ENCODE measurements around the gene KLF11. TPM values are rescaled to one million over a fixed set of nuclear protein-coding genes. Genes with fewer than 3 reads are reported as not detected.

The KLF11 gene
- total and polyA plus RNA-seq, 2 donors (not counting 3 experiments of a cell fraction or from before 2014, with no cell fraction given) = 10.5 to 11.3 TPM

GRCh38 chr2:10026940-10027569 lies 16.3 kb upstream of the KLF11 start:
- Histone ChIP-seq H3K27ac (ENCODE audit: insufficient read depth, low read depth, low read length) (no peak overlapping the region), H3K9me3 (replicated peaks; ENCODE audit: control insufficient read depth, insufficient read depth, low read length) (no peaks in the 10 kb centered on the region), H3K4me3 (replicated peaks in 1 of 3; ENCODE audit: insufficient read depth in 1 of 3, low read depth in 1 of 3, low read length in 3 of 3) (no peak overlapping the region), H2AFZ (ENCODE audit: low read depth, low read length) (no peak overlapping the region), H3K27me3 (ENCODE audit: control insufficient read depth in 2 of 2, insufficient read depth in 2 of 2, low read length in 2 of 2) (no peaks in the 10 kb centered on the region), H3K4me2 (ENCODE audit: insufficient read depth, low read length) (no peak overlapping the region), H3K9ac (replicated peaks; ENCODE audit: extremely low read depth, insufficient read depth, low read length) (no peak overlapping the region), H3K36me3 (ENCODE audit: control insufficient read depth in 2 of 2, extremely low read depth in 1 of 2, insufficient read depth in 2 of 2, low read length in 2 of 2) (no peaks in the 10 kb centered on the region), H3K4me1 (ENCODE audit: control insufficient read depth, extremely low read depth, insufficient read depth, low read length) (peaks cover 7% of the 10 kb centered on the region), H4K20me1 (replicated peaks; ENCODE audit: control insufficient read depth, extremely low read depth, insufficient read depth, low read length) (no peaks in the 10 kb centered on the region), H3K79me2 (ENCODE audit: control insufficient read depth, insufficient read depth, low read length) (no peaks in the 10 kb centered on the region), H3K9me1 (replicated peaks; ENCODE audit: control insufficient read depth, extremely low read depth, insufficient read depth, low read length) (no peaks in the 10 kb centered on the region)
- no TSS peak for BruUV-seq (replicated peaks)
- no peak for FAIRE-seq
- no peak for DNase-seq (ENCODE audit: low read depth, low spot score)
- intact Hi-C loops (cut with micrococcal nuclease) (loop anchor here (5.0 kb wide), 1 partner anchor 215 kb away; no protein-coding TSS in a partner anchor), dilution Hi-C loops (cut with MboI; ENCODE audit: extremely low pct_ligation_motif_present, low sequenced_read_pairs) (no loop called here)
- TF ChIP-seq GATA2 (IDR thresholded peaks at IDR 0.05; ENCODE audit: insufficient read depth, insufficient read length, low read depth, low read length) (no peak), EZH2 (IDR thresholded peaks at IDR 0.05; ENCODE audit: borderline replicate concordance, low read depth, low read length, severe bottlenecking) (no peak), MYC (IDR thresholded peaks at IDR 0.05; ENCODE audit: low read depth, low read length) (no peak)
- ChIA-PET CTCF (interaction anchor here (1.1 to 16.1 kb wide), 7 partner anchors 9 to 256 kb away, joined by 3 to 151 read pairs (median 6); no protein-coding TSS in a partner anchor), POLR2A (no interaction called here)

DNA sequence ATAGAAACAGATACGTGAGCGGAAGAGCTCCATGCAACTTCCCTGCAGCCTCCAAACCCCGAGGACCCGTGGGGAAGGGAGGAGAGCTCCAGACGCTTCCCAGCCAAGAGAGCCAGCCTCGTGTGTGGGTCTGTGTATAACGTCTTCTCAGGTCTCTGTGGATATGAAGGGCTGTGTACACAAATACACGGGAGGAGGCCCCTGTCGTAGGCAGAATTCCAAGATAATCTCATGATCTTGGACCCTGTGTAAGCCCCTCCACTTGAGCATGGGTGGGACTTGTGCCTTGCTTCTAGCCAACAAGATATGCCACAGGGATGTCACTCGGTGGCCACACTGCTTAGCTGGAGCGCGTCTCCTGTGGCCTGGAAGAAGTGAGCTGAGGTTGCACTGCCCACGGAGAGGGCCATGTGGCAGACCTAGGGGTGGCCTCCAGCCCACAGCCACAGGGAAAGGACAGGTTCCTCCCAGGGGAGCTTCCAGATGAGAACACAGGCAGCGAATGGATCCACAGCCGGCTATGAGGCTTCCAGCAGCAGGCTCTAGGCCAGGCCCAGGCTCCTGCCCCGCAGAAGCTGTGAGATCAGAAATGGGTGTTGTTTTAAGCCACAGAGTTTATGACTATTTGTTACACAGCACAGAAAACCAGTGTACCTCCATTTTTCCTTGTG lies 15.6 kb upstream of the KLF11 start:
- no peak for FAIRE-seq
- H3K9me1 ChIP-seq (replicated peaks; ENCODE audit: control insufficient read depth, extremely low read depth, insufficient read depth, low read length) = no peaks in the 10 kb centered on the region
- H3K4me3 ChIP-seq (replicated peaks in 1 of 3; ENCODE audit: insufficient read depth in 1 of 3, low read depth in 1 of 3, low read length in 3 of 3) = no peak overlapping the region
- ChIA-PET POLR2A (no interaction called here), CTCF (interaction anchor here (1.1 to 16.1 kb wide), 9 partner anchors 9 to 257 kb away, joined by 3 to 151 read pairs (median 6); no protein-coding TSS in a partner anchor)
- no peak overlapping the region for H3K4me2 ChIP-seq (ENCODE audit: insufficient read depth, low read length)
- H4K20me1 ChIP-seq (replicated peaks; ENCODE audit: control insufficient read depth, extremely low read depth, insufficient read depth, low read length) = no peaks in the 10 kb centered on the region
- H3K9me3 ChIP-seq (replicated peaks; ENCODE audit: control insufficient read depth, insufficient read depth, low read length) = no peaks in the 10 kb centered on the region
- no peaks in the 10 kb centered on the region for H3K79me2 ChIP-seq (ENCODE audit: control insufficient read depth, insufficient read depth, low read length)
- H3K27ac ChIP-seq (ENCODE audit: insufficient read depth, low read depth, low read length) = no peak overlapping the region
- TF ChIP-seq FOS (IDR thresholded peaks at IDR 0.05; ENCODE audit: borderline replicate concordance, insufficient read depth, low read length) (no peak), EZH2 (IDR thresholded peaks at IDR 0.05; ENCODE audit: borderline replicate concordance, low read depth, low read length, severe bottlenecking) (no peak), MYC (IDR thresholded peaks at IDR 0.05; ENCODE audit: low read depth, low read length) (no peak), POLR2A (IDR thresholded peaks at IDR 0.05; ENCODE audit: low read depth, low read length) (no peak), JUN (IDR thresholded peaks at IDR 0.05; ENCODE audit: borderline replicate concordance, insufficient read depth, insufficient read length, low read depth) (no peak), GATA2 (IDR thresholded peaks at IDR 0.05; ENCODE audit: insufficient read depth, insufficient read length, low read depth, low read length) (no peak), POLR2AphosphoS5 (IDR thresholded peaks at IDR 0.05; ENCODE audit: insufficient read depth, low read depth, low read length) (no peak), MAX (IDR thresholded peaks at IDR 0.05; ENCODE audit: insufficient read depth, insufficient read length) (no peak)
- TF ChIP-seq, protein P1, sequence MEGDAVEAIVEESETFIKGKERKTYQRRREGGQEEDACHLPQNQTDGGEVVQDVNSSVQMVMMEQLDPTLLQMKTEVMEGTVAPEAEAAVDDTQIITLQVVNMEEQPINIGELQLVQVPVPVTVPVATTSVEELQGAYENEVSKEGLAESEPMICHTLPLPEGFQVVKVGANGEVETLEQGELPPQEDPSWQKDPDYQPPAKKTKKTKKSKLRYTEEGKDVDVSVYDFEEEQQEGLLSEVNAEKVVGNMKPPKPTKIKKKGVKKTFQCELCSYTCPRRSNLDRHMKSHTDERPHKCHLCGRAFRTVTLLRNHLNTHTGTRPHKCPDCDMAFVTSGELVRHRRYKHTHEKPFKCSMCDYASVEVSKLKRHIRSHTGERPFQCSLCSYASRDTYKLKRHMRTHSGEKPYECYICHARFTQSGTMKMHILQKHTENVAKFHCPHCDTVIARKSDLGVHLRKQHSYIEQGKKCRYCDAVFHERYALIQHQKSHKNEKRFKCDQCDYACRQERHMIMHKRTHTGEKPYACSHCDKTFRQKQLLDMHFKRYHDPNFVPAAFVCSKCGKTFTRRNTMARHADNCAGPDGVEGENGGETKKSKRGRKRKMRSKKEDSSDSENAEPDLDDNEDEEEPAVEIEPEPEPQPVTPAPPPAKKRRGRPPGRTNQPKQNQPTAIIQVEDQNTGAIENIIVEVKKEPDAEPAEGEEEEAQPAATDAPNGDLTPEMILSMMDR (IDR thresholded peaks at IDR 0.05; ENCODE audit: extremely low read depth in 1 of 2, insufficient read depth in 1 of 2, low read depth in 1 of 2, low read length in 2 of 2) = no peak
- dilution Hi-C loops (cut with MboI; ENCODE audit: extremely low pct_ligation_motif_present, low sequenced_read_pairs) = no loop called here
- DNase-seq (ENCODE audit: low read depth, low spot score) = no peak
- H3K4me1 ChIP-seq (ENCODE audit: control insufficient read depth, extremely low read depth, insufficient read depth, low read length) = peaks cover 7% of the 10 kb centered on the region
- no peak overlapping the region for H2AFZ ChIP-seq (ENCODE audit: low read depth, low read length)
- H3K27me3 ChIP-seq (ENCODE audit: control insufficient read depth in 2 of 2, insufficient read depth in 2 of 2, low read length in 2 of 2) = no peaks in the 10 kb centered on the region
- H3K9ac ChIP-seq (replicated peaks; ENCODE audit: extremely low read depth, insufficient read depth, low read length) = no peak overlapping the region
- no peaks in the 10 kb centered on the region for H3K36me3 ChIP-seq (ENCODE audit: control insufficient read depth in 2 of 2, extremely low read depth in 1 of 2, insufficient read depth in 2 of 2, low read length in 2 of 2)
- BruUV-seq (replicated peaks) = no TSS peak
- intact Hi-C loops (cut with micrococcal nuclease) = loop anchor here (5.0 kb wide), 1 partner anchor 215 kb away; no protein-coding TSS in a partner anchor

All from endothelial cell of umbilical vein (primary cell).